ENCODE data around the gene KDM5A.

The KDM5A gene

DNA sequence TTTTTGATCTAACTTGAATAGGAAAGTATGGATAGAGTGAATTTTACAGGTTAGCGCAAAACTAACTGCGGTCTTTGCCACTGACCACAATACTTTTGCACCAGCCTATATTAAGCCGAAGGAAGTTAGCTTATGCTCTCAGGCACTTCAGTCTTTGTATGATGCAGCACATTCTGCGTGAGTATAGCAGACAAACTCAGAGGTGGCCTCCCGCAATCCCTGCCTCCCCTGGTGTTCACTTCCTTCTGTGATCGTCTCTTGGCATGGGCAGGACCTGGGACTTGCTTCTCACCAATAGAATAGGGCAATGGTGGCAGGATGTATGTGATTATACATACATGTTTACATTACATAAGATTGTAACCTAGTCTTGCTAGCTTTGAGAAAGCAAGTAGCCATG is 116.2 kb downstream of the KDM5A start:
- no peak for DNase-seq (ENCODE audit: low read depth)

DNA sequence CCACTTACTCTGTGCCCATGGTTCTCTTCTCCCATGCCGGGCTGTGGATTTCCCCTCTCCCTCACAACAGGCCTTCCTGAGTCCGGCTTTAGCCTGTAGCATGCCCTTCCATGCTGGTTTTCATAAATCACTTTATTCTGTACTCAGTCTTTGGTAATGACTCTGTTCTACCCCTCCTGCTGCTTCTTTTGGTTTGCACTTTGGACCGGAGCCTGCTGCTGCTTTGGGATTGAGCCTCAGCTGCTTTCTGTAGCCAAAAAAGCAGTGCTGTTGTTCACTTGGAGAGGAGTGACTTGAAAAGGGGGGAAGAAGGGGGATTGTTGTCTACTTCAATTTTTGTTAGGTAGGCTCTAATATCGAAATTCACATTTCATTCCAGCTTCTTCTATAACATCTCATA is 118.0 kb downstream of the KDM5A start:
- no peak for DNase-seq (ENCODE audit: low read depth)

DNA sequence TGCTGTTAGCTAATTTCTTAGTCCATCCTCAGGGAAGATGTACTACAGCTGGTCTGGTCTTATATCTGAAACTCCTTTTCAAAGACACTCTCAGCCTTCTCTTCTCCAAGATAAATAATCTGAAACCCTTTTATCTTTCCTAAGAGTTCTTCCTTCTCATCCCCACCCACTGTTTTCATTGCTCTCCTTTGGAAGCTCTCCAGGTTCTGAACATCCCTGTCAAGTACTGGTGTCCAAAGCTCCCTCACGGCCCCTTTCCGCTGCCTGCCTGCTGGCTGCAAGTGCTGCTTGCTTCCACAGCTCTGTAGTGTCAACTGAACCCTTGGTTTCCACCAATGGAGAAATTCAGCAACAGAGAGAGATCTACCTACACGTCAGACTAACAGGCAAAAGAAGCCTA is 119.9 kb downstream of the KDM5A start:
- no peak for DNase-seq (ENCODE audit: low read depth)

DNA sequence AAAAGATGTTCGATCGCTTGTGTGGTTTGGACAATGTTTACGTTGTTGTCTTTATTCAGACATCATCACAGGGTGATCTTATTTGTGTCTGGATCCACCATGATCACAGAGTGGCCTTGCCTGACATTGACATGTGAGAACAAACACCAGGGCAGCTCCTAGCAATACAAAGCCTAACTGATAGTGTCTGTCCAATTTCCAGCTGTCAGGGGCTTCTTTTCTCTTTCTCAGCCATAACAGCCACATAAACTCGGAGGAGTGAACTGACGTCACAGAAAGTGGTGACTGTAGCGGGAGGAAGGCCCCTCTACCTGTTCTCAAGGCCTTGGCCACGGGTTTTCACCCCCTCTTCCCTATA is 120.7 kb downstream of the KDM5A start:
- no peak for DNase-seq (ENCODE audit: low read depth)

DNA sequence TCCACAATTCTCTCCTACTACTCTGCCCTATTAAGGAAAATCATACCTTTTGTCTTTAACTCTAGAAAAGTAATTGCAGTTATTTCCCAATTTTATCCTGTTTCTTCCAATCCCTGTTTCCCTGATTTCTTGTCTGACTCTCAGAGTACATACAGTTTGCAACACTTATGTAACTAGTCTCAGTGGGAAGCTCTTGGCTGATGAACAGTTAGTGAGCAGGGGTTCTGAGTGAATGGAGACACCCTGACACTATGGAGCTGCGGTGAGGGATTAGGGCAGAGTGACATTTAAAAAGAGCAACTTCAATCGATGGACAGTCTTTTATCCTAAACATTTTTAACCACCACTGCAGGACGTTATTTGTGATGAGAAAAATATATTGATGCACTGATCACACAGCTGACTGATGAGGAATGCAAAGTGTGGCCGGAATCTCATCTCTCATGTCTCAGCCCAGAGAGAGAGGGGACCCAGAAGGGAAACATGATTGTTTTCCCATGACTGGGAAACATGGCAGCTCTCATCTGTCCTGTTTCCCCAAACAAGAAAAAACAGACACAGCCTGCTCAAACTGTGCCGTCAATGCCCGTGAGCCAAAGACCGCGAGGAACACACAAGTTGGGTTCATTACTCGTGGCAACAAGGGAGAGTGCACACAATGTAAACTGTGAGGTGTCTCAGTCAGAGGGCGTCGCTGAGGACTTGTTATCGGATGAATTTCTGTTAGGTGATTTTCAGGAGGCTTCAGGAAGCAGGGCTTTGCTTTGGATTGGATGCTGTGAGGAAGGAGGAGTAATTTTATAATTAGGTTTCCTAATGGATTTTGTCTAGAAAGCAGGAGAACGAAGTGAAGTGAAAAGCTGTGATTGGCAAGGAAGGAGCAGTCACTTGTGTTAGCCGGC is 121.3 kb downstream of the KDM5A start:
- no peak for DNase-seq (ENCODE audit: low read depth)

DNA sequence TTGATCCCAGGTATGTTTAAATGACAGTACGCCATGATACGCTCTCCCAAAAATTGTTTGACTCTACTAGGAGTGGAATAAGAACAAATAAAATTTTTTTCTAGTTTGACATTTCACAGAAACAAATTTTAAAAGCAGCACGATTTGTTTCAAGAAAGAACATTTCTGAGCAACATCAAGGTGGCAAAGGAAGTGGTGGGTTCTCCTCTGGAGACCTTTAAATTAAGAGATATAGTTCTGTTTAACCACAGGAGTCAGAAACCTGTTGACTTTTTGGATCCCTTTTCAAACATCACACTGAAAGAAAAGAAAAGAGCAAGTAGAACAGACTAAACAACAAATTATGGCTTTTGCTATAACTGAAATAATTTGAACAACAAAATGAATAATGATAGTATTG is 124.0 kb downstream of the KDM5A start:
- DNase-seq (ENCODE audit: low read depth): no peak

DNA sequence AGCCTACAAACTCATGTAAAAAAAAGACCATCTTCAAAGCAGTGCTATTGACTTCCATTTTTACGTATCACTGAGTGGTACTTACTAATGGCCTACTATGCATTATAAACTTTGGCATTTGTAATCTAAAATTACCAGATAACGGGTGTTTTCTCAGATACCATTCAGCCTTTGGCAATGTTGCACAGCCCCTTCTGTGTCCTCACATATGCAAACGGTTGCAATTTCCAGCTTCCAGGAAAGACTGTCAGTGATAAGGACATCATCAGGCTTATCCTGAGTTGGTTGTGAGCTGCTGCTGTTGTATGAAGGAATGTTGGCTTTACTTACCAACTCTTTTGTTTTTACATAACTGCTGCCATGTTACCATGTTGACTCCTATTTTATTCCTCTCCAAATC is 124.9 kb downstream of the KDM5A start:
- no peak for DNase-seq (ENCODE audit: low read depth)

DNA sequence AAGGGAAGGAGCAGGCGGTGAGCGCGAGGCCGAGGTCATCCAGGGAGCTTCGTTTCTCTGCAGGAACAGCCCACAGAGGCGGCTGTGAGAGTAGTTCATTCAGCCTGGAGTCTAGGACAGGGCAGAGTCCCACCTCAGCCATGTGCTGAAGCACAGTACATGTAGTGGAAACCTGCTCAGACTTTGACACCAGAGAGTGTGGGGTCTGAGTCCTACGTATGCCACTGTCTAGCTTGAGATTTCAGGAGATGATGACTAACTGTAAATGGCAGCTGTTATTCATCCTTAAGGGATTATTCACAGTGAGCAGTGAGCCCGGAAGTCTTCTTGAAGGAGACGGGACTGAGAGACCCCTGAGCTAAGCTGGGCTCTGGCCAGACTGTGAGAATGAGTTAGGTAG is 125.5 kb downstream of the KDM5A start:
- DNase-seq (ENCODE audit: low read depth): no peak

DNA sequence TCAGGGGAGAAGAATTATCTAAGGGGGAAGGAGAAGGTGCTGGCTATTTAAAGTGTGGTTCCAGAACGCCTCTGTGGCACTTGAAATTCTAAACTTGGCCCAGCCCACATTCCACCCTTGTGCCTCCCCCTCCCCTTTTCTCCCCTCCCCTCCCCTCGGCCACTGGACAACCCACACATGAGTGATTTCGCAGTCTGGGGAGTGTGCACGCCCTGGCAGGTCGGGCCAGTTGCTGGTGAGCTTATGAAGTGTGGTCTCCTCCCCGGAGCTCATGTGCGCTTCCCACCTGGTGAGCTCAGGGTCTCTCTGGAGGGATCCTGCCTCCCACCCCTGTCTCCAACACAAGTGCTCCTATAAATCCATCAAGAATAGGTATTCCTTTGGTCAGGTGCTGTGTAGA is 126.3 kb downstream of the KDM5A start, which contains the start of gene SLC6A13:
SLC6A13 (minus strand) TSS at position 20 of the 400 bp plus-strand sequence. CDS start 2,784 bp downstream, outside the sequence.
- no peak for DNase-seq (ENCODE audit: low read depth)

DNA sequence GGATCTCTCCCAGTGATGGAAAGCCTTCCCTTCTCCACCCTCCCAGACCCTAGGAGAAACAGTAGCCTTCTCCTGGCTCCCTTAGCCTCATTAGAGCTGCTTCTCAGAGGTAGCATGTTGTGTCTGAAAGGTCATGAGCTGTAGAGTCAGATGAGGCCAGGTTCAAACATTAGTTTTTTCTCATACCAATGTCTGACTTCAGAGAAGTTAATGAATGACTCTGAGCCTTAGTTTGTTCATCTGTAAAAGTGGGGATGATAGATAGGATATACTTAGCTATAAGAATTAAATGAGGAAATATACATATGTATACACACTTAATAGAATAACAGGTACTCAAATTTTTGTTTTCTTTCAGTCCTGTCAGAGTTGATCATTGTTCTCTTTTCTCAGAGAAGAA is 127.0 kb downstream of the KDM5A start:
- no peak for DNase-seq (ENCODE audit: low read depth)

DNA sequence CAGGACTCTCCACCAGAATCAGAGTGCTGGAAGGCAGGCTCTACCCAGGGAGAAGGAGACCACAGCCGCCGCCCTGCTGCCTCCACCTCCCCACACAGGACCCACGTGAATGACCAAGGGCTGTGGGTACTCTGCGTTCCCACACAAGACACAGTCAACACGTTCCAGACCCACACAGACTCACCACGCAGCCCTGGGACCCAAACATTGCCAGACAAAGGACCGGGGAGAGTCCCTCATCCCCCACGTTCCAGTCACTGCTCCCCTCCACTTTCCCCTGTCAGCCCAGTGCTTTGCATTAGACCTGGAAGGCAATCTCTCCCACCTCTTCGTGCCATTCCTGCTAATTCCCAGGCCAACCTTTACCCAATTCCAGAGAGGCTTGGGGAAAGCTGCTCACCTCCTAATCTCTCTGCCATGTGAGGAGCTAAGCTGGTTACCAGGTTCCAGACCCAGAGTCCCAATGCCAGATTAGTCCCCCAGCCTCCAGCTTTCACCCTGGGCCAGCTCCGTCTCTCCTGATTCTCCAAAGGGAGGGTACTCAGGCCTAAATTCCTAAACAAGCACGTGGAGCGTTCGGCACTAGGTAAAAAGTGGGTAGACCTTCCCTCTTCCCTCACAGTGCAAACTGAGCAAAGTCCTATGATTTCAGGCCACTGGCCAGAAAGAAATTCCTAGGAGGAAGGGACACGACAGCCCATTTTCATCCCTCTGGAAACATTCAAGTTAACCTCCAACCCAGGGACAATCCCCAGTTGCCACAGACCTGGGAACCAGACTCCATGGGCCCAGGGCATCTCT is 131.4 kb downstream of the KDM5A start:
- no peak for DNase-seq (ENCODE audit: low read depth)

DNA sequence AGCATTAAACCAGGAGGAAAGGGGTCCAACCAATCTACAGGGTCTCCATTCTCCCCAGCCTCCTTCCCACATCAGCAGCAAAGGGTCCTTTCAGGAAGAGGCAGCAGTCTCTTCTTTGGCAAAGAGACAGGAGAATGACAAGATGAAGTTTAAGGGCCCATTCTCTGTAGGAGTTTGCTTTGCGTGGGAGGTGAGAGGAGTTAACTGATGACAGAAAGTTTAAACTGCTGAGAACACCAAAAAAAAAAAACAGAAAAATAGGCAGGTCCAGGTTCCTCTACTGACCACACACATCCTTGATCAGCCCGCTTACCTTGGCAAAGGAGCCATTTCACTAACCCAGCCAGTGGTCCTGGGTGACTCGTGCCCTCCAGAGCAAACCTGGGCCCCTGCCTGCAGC is 132.2 kb downstream of the KDM5A start:
- no peak for DNase-seq (ENCODE audit: low read depth)

DNA sequence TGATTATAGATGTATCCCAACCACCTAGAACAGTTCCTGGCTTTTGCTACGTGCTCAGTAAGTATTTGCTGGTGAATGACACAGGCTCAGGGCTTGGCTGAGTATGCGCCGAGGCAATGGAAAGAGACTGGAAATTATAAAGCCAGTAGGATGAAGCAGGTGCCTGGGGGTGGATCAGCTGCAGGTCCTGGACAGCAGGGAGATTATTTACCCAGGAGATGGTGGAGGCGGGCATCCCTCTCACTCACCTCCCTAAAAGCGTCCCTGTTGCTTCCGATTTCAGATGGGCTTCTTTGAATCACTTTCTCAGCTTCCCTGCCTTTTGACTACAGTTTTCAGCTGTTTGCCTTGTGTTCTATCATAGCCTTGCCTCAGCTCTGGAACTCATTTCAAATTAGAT is 132.9 kb downstream of the KDM5A start:
- no peak for DNase-seq (ENCODE audit: low read depth)

DNA sequence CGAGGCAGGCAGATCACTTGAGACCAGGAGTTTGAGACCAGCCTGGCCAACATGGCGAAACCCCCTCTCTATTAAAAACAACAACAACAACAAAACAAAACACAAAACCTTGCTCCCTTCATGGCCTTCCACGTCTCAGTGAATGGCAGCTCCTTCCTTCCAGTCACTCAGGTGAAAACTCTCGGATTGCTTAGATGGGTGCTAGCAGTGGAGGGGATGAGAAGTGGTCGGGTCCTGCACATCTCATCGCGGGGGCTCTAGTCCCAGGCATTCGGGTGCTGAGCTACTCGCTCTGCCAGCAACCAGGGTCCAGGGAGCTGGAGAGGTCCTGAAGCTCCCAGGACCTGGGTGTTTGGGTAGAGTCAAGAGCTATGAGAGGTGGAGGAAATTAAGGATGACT is 134.2 kb downstream of the KDM5A start:
- no peak for DNase-seq (ENCODE audit: low read depth)

DNA sequence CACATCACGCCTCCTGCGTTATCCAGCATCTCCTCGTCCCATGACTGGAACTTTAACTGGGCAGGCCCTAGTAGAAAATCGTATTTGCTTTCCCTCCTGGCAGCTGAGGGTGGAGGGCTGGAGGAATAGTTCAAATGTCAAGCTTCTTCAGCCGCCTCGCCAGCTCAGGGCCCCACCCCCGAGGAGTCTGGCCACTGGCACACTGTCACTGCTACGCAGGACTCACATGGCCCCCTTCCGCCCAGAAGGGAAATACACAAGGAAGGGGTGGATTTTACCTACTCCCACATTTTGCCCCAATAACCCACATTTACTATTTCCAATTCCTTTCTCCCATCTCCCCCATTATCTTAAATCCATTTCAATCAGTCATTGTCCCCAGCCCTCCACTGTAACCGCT is 135.1 kb downstream of the KDM5A start:
- DNase-seq (ENCODE audit: low read depth): no peak

DNA sequence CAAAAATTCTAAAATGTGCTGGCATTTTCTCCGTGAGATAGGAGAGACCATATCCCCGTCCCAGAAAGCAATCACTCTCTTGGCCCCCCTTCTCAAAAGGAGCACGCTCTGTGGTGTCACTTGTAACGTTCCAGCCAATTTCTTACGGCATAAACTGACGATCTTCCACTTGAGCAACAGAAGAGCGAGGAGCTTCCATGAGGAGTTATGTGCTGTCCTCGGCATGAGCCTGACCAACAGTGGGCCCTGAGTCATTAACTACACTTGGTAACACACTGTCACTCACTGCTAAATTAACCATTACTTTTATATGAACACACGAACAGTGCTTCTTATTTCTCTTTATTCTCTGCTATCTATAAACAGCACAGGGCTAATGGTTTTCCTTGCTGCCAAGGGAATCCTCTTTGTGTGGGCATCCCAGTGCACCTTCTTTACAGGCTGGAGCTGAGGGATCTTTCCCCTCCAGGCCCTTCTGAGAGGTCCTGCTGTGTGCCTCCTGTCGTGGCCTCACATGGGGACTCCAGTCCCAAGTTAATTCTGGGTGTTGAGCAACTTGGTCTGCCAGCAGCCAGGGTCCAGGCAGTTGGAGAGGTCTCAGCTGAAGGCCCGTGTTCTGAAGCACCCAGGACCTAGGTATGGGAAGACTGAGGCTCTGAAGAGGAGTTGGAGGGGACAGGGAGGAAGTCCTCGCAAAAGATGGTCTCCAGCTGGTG is 135.8 kb downstream of the KDM5A start:
- DNase-seq (ENCODE audit: low read depth): no peak

DNA sequence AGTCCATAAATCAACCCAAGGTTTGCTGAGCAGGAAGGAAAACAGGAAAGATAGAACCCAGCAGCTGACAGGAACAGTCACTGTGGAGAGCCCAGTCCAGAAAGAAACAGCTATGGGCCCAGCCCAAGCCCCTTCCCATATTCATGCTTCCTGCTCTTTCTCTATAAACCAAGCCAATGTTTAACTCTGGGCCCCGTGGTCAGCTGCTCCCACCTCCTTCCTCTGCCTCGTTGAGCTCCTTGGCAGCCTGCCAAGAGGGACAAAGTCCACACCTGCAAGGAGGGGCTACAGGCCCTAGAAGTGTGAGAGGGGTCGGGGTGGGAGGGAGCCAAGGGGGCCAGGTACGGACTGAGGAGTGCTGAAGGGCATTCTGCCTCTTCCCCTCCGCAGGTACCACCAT is 136.5 kb downstream of the KDM5A start:
- DNase-seq (ENCODE audit: low read depth): no peak

DNA sequence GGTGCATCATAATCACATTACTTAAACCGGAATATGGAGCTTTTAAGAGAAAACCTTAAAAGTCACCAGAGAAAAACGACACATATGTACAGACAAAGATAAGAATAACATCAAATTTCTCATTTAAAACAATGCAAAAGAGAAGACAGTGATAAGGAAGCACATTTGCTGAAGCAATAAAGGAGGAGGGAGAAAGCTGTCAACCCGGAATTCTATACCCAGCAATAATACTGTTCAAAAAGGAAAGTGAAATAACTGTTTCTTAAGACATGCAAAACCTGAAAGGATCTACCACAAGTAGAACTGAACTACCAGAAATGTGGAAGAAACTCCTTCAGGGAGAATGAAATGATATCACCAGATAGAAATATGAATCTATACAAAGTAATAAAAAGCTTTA is 141.8 kb downstream of the KDM5A start:
- DNase-seq (ENCODE audit: low read depth): no peak

DNA sequence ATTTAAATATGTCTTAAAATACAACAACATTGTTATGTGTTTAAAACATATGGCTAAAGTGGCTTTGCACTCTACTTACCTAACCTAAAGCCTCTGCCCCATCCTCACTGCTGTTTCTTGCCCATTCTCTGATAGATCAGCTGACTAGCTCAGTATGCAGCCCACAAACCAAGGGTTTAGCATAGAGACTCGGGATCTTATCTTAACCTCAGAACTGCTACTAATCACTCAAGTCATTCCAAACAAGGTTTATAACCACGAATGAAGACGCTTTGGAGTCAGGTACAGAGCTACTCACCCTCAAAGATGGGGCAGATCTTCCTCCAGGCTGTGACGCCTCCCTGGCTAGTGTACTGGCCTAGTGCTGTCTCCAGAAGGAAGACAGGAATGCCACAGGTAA is 145.7 kb downstream of the KDM5A start:
- no peak for DNase-seq (ENCODE audit: low read depth)

DNA sequence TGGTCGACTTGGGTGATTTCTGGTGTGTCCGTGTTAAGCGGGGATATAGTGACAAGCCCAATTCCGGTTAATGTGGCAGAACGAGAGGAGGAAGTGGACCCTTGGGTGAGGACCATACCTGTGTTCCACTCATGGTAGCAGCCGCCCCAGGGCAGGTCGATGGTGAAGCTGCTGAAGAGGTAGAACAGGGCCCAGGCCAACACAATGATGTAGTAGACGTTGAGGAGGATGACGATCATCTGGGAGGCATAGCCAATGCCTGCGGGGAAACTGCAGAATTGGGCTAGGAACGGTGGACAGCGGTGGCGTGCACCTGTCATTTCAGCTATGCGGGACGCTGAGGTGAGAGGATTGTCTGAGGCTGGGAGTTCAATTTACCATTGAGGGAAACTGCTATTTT is 146.6 kb downstream of the KDM5A start:
- DNase-seq (ENCODE audit: low read depth): no peak

DNA sequence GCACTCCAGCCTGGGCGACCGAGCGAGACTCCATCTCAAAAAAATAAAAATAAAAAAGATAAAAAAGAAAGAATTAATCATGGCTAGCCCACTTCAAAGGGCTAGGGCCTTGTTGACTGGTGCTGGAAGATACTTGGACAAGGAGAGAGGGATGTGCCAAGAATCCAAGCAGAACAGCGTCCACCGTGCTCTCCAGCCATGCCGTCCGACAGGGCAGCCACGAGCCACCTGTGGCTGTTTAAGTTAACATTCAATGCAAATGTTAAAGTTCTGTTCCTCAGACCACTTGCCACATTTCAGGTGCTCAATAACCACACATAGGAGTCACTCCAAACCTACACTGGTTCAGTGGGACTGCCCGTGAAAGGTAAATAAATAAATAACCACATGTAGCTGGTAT is 147.9 kb downstream of the KDM5A start:
- DNase-seq (ENCODE audit: low read depth): no peak

DNA sequence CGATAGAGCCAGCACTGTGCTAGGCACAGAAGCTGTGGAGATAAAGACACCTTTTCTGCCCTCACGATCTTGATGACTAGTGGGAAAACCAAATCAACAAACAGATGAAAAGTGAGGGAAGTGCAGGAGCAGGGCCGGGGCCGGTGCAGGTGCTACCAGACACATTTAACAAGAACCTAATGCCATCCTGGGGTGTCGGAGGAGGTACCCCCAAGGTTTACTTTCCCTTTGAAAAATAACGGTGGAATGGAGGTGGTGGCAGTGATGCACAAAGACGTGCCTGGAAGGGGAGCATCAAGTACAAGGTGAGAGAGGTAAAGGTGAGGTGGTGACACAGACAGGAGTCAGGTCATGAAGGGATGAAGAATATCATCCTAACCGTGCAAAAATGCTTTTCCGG is 148.6 kb downstream of the KDM5A start:
- no peak for DNase-seq (ENCODE audit: low read depth)
